Panc1 (cell line): ENCODE data around the gene ADRM1. TPM values are rescaled to one million over a fixed set of nuclear protein-coding genes. Genes with fewer than 3 reads are reported as not detected.

ENCODE experiments used
- ATAC-seq: fragments of 200-7000 bp; cut with Tn5 transposase; 2 replicates; pipeline ENCODE4 v1.9.1; 2020; ENCODE audit warnings: mild to moderate bottlenecking, moderate library complexity
- BruUV-seq: library from RNA; stranded (reverse); fragments of 400-500 nt; replicated peaks from 2 replicates; lab custom pipeline; 2021; lab: Mats Ljungman, UMichigan
- CTCF ChIA-PET: fragments of 300-600 bp; sonication (Branson Sonifier 250); formaldehyde crosslinking; loops from one replicate; lab custom pipeline; 2022; ENCODE audit warnings: antibody characterized with exemption; lab: Charles Lee
- POLR2A ChIA-PET: fragments of 300-600 bp; sonication (Branson Sonifier 250); formaldehyde crosslinking; loops from one replicate; lab custom pipeline; 2022; ENCODE audit warnings: antibody characterized with exemption; lab: Charles Lee
- DNase-seq: peaks from one replicate; pipeline ENCODE4 v3.0.0-alpha.2; 2010; ENCODE audit warnings: low read depth, low spot score
- H3K27ac ChIP-seq: 2 replicates; pipeline ENCODE4 v1.5.1; 2011; ENCODE audit warnings: mild to moderate bottlenecking, low read length, inconsistent platforms
- H3K27me3 ChIP-seq: fragments of 200-500 bp; sonication (Bioruptor generic); 2 replicates; pipeline ENCODE4 v1.6.0; 2014; ENCODE audit warnings: low read length, inconsistent platforms; ENCODE audit not compliant: control insufficient read depth, insufficient read depth
- H3K36me3 ChIP-seq: fragments of 200-500 bp; sonication (Bioruptor generic); 2 replicates; pipeline ENCODE4 v1.5.1; 2014; ENCODE audit warnings: inconsistent platforms, mild to moderate bottlenecking, low read length, moderate library complexity; ENCODE audit not compliant: control insufficient read depth, insufficient read depth
- H3K4me1 ChIP-seq: 2 replicates; pipeline ENCODE4 v1.5.1; 2011; ENCODE audit warnings: inconsistent platforms, mild to moderate bottlenecking, low read length, moderate library complexity; ENCODE audit not compliant: control insufficient read depth, insufficient read depth
- H3K4me3 ChIP-seq, 2 experiments: 2 replicates each; pipeline ENCODE4 v1.5.1; 2011 to 2012; ENCODE audit warnings: low read depth in 2 of 2, low read length in 2 of 2, mild to moderate bottlenecking in 2 of 2, inconsistent platforms in 1 of 2, moderate library complexity in 1 of 2
- H3K9me3 ChIP-seq: fragments of 200-500 bp; sonication (Bioruptor generic); 2 replicates; pipeline ENCODE4 v1.5.1; 2014; ENCODE audit warnings: low read depth, mild to moderate bottlenecking, inconsistent platforms, low read length, moderate library complexity; ENCODE audit not compliant: control insufficient read depth, insufficient read depth
- CTCF ChIP-seq: fragments of 450-650 bp; IDR thresholded peaks from 2 replicates; pipeline ENCODE4 v1.5.1; 2017; ENCODE audit warnings: mild to moderate bottlenecking
- POLR2AphosphoS5 ChIP-seq: IDR thresholded peaks from 2 replicates; pipeline ENCODE4 v1.6.1; 2012; ENCODE audit warnings: mild to moderate bottlenecking, low read depth, low read length, moderate library complexity
- REST ChIP-seq, 2 experiments: IDR thresholded peaks; 2 replicates each; pipeline ENCODE4 v1.6.1; 2011 to 2012; ENCODE audit warnings: low read depth in 2 of 2, control low read depth in 1 of 2, low read length in 1 of 2, mild to moderate bottlenecking in 1 of 2, moderate library complexity in 1 of 2; ENCODE audit not compliant: insufficient read depth in 1 of 2
- SIN3A ChIP-seq: IDR thresholded peaks from 2 replicates; pipeline ENCODE4 v1.6.1; 2012; ENCODE audit warnings: low read depth, mild to moderate bottlenecking, low read length, moderate library complexity, borderline replicate concordance; ENCODE audit not compliant: insufficient read depth
- TCF7L2 ChIP-seq: IDR thresholded peaks from 2 replicates; pipeline ENCODE4 v1.6.1; 2011; ENCODE audit warnings: mild to moderate bottlenecking, low read depth, low read length, inconsistent platforms
- in situ Hi-C: cut with HindIII; loops from 2 replicates; pipeline ENCODE4 v1.10.0; 2016; ENCODE audit warnings: low sequenced_read_pairs, low pct_unique_long_range_greater_than_20kb
- intact Hi-C: fragments of 100-400 bp; cut with micrococcal nuclease; formaldehyde crosslinking; loops from one replicate; pipeline ENCODE4 v1.10.0; 2022; ENCODE audit not compliant: unreplicated experiment
- total RNA-seq: library from RNA; stranded (reverse); gene quantifications from one replicate; pipeline ENCODE4 v1.2.1, GENCODE V29; 2021; ENCODE audit not compliant: unreplicated experiment

Gene ADRM1
- total RNA-seq, 1 experiment from 2014 or later, result 194 TPM

- no peak overlapping the region for H3K27ac ChIP-seq
- DNase-seq (no peak), ATAC-seq (no peak)
- H3K36me3 ChIP-seq, result peaks cover 2% of the 10 kb centered on the region; the same call in 1 of the 2 replicates
- in situ Hi-C loops (no loop called here), intact Hi-C loops (loop anchor here (5.0 kb wide), 1 partner anchor 83 kb away; no protein-coding TSS in a partner anchor)
- H3K4me1 ChIP-seq, result no peaks in the 10 kb centered on the region; the same call in 1 of the 2 replicates
- BruUV-seq, result no TSS peak
- ChIA-PET POLR2A (interaction anchor here (0.6 kb wide), 2 partner anchors 72 to 100 kb away, joined by 9 to 12 read pairs; no protein-coding TSS in a partner anchor), CTCF (interaction anchor here (0.7 kb wide), 1 partner anchor 109 kb away, joined by 3 read pairs; no protein-coding TSS in a partner anchor)
- no peaks in the 10 kb centered on the region for H3K27me3 ChIP-seq
- no peak for TF ChIP-seq REST (IDR thresholded peaks at IDR 0.05; ENCODE audit: insufficient read depth in 1 of 2, low read depth in 2 of 2, low read length in 1 of 2)
- TF ChIP-seq CTCF, result no peak
- TF ChIP-seq POLR2AphosphoS5, result no peak
- no peak for TF ChIP-seq SIN3A
- TF ChIP-seq TCF7L2, result no peak
- H3K9me3 ChIP-seq, result no peaks in the 10 kb centered on the region
- no peak overlapping the region for H3K4me3 ChIP-seq
These were observed 3.0 kb upstream of the ADRM1 start for GRCh38 chr20:62299666-62300236.

- peaks cover 6% of the 10 kb centered on the region for H3K4me1 ChIP-seq
- DNase-seq, result no peak
- POLR2A ChIA-PET, result interaction anchor here (0.6 kb wide), 1 partner anchor 100 kb away, joined by 9 read pairs; no protein-coding TSS in a partner anchor
- no peaks in the 10 kb centered on the region for H3K27me3 ChIP-seq
- CTCF ChIA-PET, result no interaction called here
- peaks cover 2% of the 10 kb centered on the region; the same call in 1 of the 2 replicates for H3K36me3 ChIP-seq
- no peak for ATAC-seq
- no TSS peak for BruUV-seq
- in situ Hi-C loops, result no loop called here
- H3K27ac ChIP-seq, result no peak overlapping the region
- intact Hi-C loops, result loop anchor here (5.0 kb wide), 1 partner anchor 82 kb away; no protein-coding TSS in a partner anchor
- TF ChIP-seq REST (IDR thresholded peaks at IDR 0.05; ENCODE audit: insufficient read depth in 1 of 2, low read depth in 2 of 2, low read length in 1 of 2) (no peak), CTCF (no peak), POLR2AphosphoS5 (no peak), SIN3A (no peak), TCF7L2 (no peak)
- H3K9me3 ChIP-seq, result no peaks in the 10 kb centered on the region
- no peak overlapping the region for H3K4me3 ChIP-seq
These were observed 2.5 kb upstream of the ADRM1 start for GRCh38 chr20:62300319-62300718.
